ENCODE data around the gene NIN.

NIN gene

GRCh38 chr14:50860478-50861086 lies 29.6 kb upstream of the NIN start:
- Histone ChIP-seq H3K27ac (ENCODE audit: low read depth, low read length) (no peak overlapping the region), H3K4me3 (ENCODE audit: low read length) (peak overlapping the region; percentile 28), H3K9me3 (ENCODE audit: insufficient read depth, low read depth, low read length) (no peaks in the 10 kb centered on the region), H3K9ac (ENCODE audit: low read depth, low read length) (peak overlapping the region; percentile 33), H3K27me3 (ENCODE audit: insufficient read depth, low read length) (no peaks in the 10 kb centered on the region), H3K36me3 (ENCODE audit: insufficient read depth, low read length) (no peaks in the 10 kb centered on the region), H3K4me1 (ENCODE audit: insufficient read depth, low read length) (peaks cover 13% of the 10 kb centered on the region)
- 0% methylated on average over 3 of the region's 6 CpGs for WGBS

GRCh38 chr14:50859296-50859624 lies 28.3 kb upstream of the NIN start:
- no peaks in the 10 kb centered on the region for H3K27me3 ChIP-seq (ENCODE audit: insufficient read depth, low read length)
- H3K4me3 ChIP-seq (ENCODE audit: low read length): no peak overlapping the region
- no peaks in the 10 kb centered on the region for H3K9me3 ChIP-seq (ENCODE audit: insufficient read depth, low read depth, low read length)
- peaks cover 13% of the 10 kb centered on the region for H3K4me1 ChIP-seq (ENCODE audit: insufficient read depth, low read length)
- WGBS: 89% methylated on average over 1 of the region's 1 CpG
- H3K9ac ChIP-seq (ENCODE audit: low read depth, low read length): no peak overlapping the region
- no peaks in the 10 kb centered on the region for H3K36me3 ChIP-seq (ENCODE audit: insufficient read depth, low read length)
- H3K27ac ChIP-seq (ENCODE audit: low read depth, low read length): no peak overlapping the region

- Histone ChIP-seq H3K27ac (ENCODE audit: low read depth, low read length) (no peak overlapping the region), H3K4me3 (ENCODE audit: low read length) (no peak overlapping the region), H3K9me3 (ENCODE audit: insufficient read depth, low read depth, low read length) (no peaks in the 10 kb centered on the region), H3K9ac (ENCODE audit: low read depth, low read length) (no peak overlapping the region), H3K36me3 (ENCODE audit: insufficient read depth, low read length) (no peaks in the 10 kb centered on the region), H3K4me1 (ENCODE audit: insufficient read depth, low read length) (peaks cover 10% of the 10 kb centered on the region), H3K27me3 (ENCODE audit: insufficient read depth, low read length) (no peaks in the 10 kb centered on the region)
- 84% methylated on average over 5 of the region's 5 CpGs for WGBS
Measured at GRCh38 chr14:50856660-50857059, 25.7 kb upstream of the NIN start.

- no peaks in the 10 kb centered on the region for H3K27me3 ChIP-seq (ENCODE audit: insufficient read depth, low read length)
- H3K9ac ChIP-seq (ENCODE audit: low read depth, low read length): no peak overlapping the region
- no peaks in the 10 kb centered on the region for H3K9me3 ChIP-seq (ENCODE audit: insufficient read depth, low read depth, low read length)
- peaks cover 7% of the 10 kb centered on the region for H3K4me1 ChIP-seq (ENCODE audit: insufficient read depth, low read length)
- no peak overlapping the region for H3K4me3 ChIP-seq (ENCODE audit: low read length)
- 77% methylated on average over 1 of the region's 1 CpG for WGBS
- H3K27ac ChIP-seq (ENCODE audit: low read depth, low read length): no peak overlapping the region
- H3K36me3 ChIP-seq (ENCODE audit: insufficient read depth, low read length): no peaks in the 10 kb centered on the region
Measured at GRCh38 chr14:50855558-50855957, 24.6 kb upstream of the NIN start.

GRCh38 chr14:50854521-50854920 lies 23.6 kb upstream of the NIN start:
- WGBS: 97% methylated on average over 5 of the region's 5 CpGs
- Histone ChIP-seq H3K36me3 (ENCODE audit: insufficient read depth, low read length) (no peaks in the 10 kb centered on the region), H3K9me3 (ENCODE audit: insufficient read depth, low read depth, low read length) (no peaks in the 10 kb centered on the region), H3K27me3 (ENCODE audit: insufficient read depth, low read length) (no peaks in the 10 kb centered on the region), H3K4me3 (ENCODE audit: low read length) (no peak overlapping the region), H3K9ac (ENCODE audit: low read depth, low read length) (no peak overlapping the region), H3K4me1 (ENCODE audit: insufficient read depth, low read length) (no peaks in the 10 kb centered on the region), H3K27ac (ENCODE audit: low read depth, low read length) (no peak overlapping the region)

GRCh38 chr14:50853891-50854290 lies 22.9 kb upstream of the NIN start:
- Histone ChIP-seq H3K4me1 (ENCODE audit: insufficient read depth, low read length) (no peaks in the 10 kb centered on the region), H3K36me3 (ENCODE audit: insufficient read depth, low read length) (no peaks in the 10 kb centered on the region), H3K27ac (ENCODE audit: low read depth, low read length) (no peak overlapping the region), H3K9me3 (ENCODE audit: insufficient read depth, low read depth, low read length) (no peaks in the 10 kb centered on the region), H3K9ac (ENCODE audit: low read depth, low read length) (no peak overlapping the region), H3K27me3 (ENCODE audit: insufficient read depth, low read length) (no peaks in the 10 kb centered on the region), H3K4me3 (ENCODE audit: low read length) (no peak overlapping the region)

GRCh38 chr14:50846226-50846880 lies 15.4 kb upstream of the NIN start:
- Histone ChIP-seq H3K36me3 (ENCODE audit: insufficient read depth, low read length) (no peaks in the 10 kb centered on the region), H3K4me3 (ENCODE audit: low read length) (no peak overlapping the region), H3K27me3 (ENCODE audit: insufficient read depth, low read length) (no peaks in the 10 kb centered on the region), H3K9me3 (ENCODE audit: insufficient read depth, low read depth, low read length) (no peaks in the 10 kb centered on the region), H3K27ac (ENCODE audit: low read depth, low read length) (no peak overlapping the region), H3K9ac (ENCODE audit: low read depth, low read length) (no peak overlapping the region), H3K4me1 (ENCODE audit: insufficient read depth, low read length) (no peaks in the 10 kb centered on the region)
- WGBS: 93% methylated on average over 8 of the region's 8 CpGs

- WGBS: 92% methylated on average over 3 of the region's 3 CpGs
Measured at GRCh38 chr14:50845166-50845565, 14.2 kb upstream of the NIN start.

GRCh38 chr14:50844391-50844790 lies 13.4 kb upstream of the NIN start:
- 100% methylated on average over 2 of the region's 2 CpGs for WGBS
- Histone ChIP-seq H3K9ac (ENCODE audit: low read depth, low read length) (no peak overlapping the region), H3K27ac (ENCODE audit: low read depth, low read length) (no peak overlapping the region), H3K36me3 (ENCODE audit: insufficient read depth, low read length) (no peaks in the 10 kb centered on the region), H3K4me3 (ENCODE audit: low read length) (no peak overlapping the region), H3K4me1 (ENCODE audit: insufficient read depth, low read length) (no peaks in the 10 kb centered on the region), H3K27me3 (ENCODE audit: insufficient read depth, low read length) (no peaks in the 10 kb centered on the region), H3K9me3 (ENCODE audit: insufficient read depth, low read depth, low read length) (no peaks in the 10 kb centered on the region)

More at GRCh38 chr14:50845166-50845565, 14.2 kb upstream of the NIN start:
- no peak overlapping the region for H3K9ac ChIP-seq (ENCODE audit: low read depth, low read length)
- H3K9me3 ChIP-seq (ENCODE audit: insufficient read depth, low read depth, low read length): no peaks in the 10 kb centered on the region
- no peaks in the 10 kb centered on the region for H3K36me3 ChIP-seq (ENCODE audit: insufficient read depth, low read length)
- no peak overlapping the region for H3K4me3 ChIP-seq (ENCODE audit: low read length)
- H3K4me1 ChIP-seq (ENCODE audit: insufficient read depth, low read length): no peaks in the 10 kb centered on the region
- H3K27me3 ChIP-seq (ENCODE audit: insufficient read depth, low read length): no peaks in the 10 kb centered on the region
- H3K27ac ChIP-seq (ENCODE audit: low read depth, low read length): no peak overlapping the region

- 93% methylated on average over 5 of the region's 5 CpGs for WGBS
- H3K27me3 ChIP-seq (ENCODE audit: insufficient read depth, low read length): peaks cover 6% of the 10 kb centered on the region; the same call in 1 of the 2 replicates
- H3K9ac ChIP-seq (ENCODE audit: low read depth, low read length): no peak overlapping the region
- no peaks in the 10 kb centered on the region for H3K9me3 ChIP-seq (ENCODE audit: insufficient read depth, low read depth, low read length)
- no peak overlapping the region for H3K27ac ChIP-seq (ENCODE audit: low read depth, low read length)
- no peaks in the 10 kb centered on the region for H3K36me3 ChIP-seq (ENCODE audit: insufficient read depth, low read length)
- H3K4me1 ChIP-seq (ENCODE audit: insufficient read depth, low read length): no peaks in the 10 kb centered on the region
- no peak overlapping the region for H3K4me3 ChIP-seq (ENCODE audit: low read length)
Measured at GRCh38 chr14:50839691-50840090, 8.7 kb upstream of the NIN start.

- H3K36me3 ChIP-seq (ENCODE audit: insufficient read depth, low read length): no peaks in the 10 kb centered on the region
- H3K9me3 ChIP-seq (ENCODE audit: insufficient read depth, low read depth, low read length): no peaks in the 10 kb centered on the region
- no peak overlapping the region for H3K27ac ChIP-seq (ENCODE audit: low read depth, low read length)
- 74% methylated on average over 1 of the region's 1 CpG for WGBS
- no peak overlapping the region for H3K4me3 ChIP-seq (ENCODE audit: low read length)
- no peaks in the 10 kb centered on the region for H3K4me1 ChIP-seq (ENCODE audit: insufficient read depth, low read length)
- peaks cover 12% of the 10 kb centered on the region; the same call in 1 of the 2 replicates for H3K27me3 ChIP-seq (ENCODE audit: insufficient read depth, low read length)
- H3K9ac ChIP-seq (ENCODE audit: low read depth, low read length): no peak overlapping the region
Measured at GRCh38 chr14:50839048-50839447, 8.1 kb upstream of the NIN start.

Data from HUES64 (cell line).